Upper lobe of left lung (tissue), 6 donors: ENCODE results near the gene BAAT. TPM values are rescaled to one million over a fixed set of nuclear protein-coding genes. Genes with fewer than 3 reads are reported as not detected.
A peak's percentile ranks its signal among the peaks of the same experiment; 100 is the strongest.

Experiments used
- ATAC-seq, 2 donors: fragments of 200-7000 bp; cut with Tn5 transposase; one replicate each; pipeline ENCODE4 v1.9.1; 2022; ENCODE audit warnings: mild to moderate bottlenecking in 2 of 2, moderate library complexity in 2 of 2; ENCODE audit not compliant: low FRiP score in 2 of 2
- DNase-seq, 2 donors: peaks; one replicate each; pipeline ENCODE4 v3.0.0-alpha.2; 2019 to 2020
- H3K27ac ChIP-seq, 4 donors: fragments of 200-600 bp; sonication (generic); one replicate each; pipeline ENCODE4 v1.5.1; 2016 to 2019
- H3K27me3 ChIP-seq, 4 donors: fragments of 200-600 bp; sonication (generic); one replicate each; pipeline ENCODE4 v1.5.1; 2017 to 2019
- H3K36me3 ChIP-seq, 4 donors: fragments of 200-600 bp; sonication (generic); one replicate each; pipeline ENCODE4 v1.5.1; 2016 to 2019
- H3K4me1 ChIP-seq, 4 donors: fragments of 200-600 bp; sonication (generic); one replicate each; pipeline ENCODE4 v1.5.1; 2018 to 2019
- H3K4me3 ChIP-seq, 4 donors: fragments of 200-600 bp; sonication (generic); one replicate each; pipeline ENCODE4 v1.5.1; 2017 to 2019; ENCODE audit warnings: mild to moderate bottlenecking in 2 of 4, moderate library complexity in 1 of 4
- H3K9me3 ChIP-seq, 4 donors: fragments of 200-600 bp; sonication (generic); one replicate each; pipeline ENCODE4 v1.5.1; 2018 to 2019
- CTCF ChIP-seq, 6 experiments: fragments of 450-650 bp in 4 of 6; fragments of 200-600 bp in 2 of 6; sonication (generic) in 2 of 6; IDR thresholded peaks; one replicate each; pipeline ENCODE4 v1.5.1; 2016 to 2019; ENCODE audit warnings: antibody characterized with exemption in 6 of 6
- EP300 ChIP-seq, 4 donors: sonication (generic); formaldehyde crosslinking; IDR thresholded peaks; one replicate each; pipeline ENCODE4 v1.5.1; 2017; ENCODE audit warnings: antibody characterized with exemption in 4 of 4, control low read depth in 2 of 4
- POLR2A ChIP-seq, 4 donors: fragments of 450-650 bp; IDR thresholded peaks; one replicate each; pipeline ENCODE4 v1.5.1; 2016 to 2017; ENCODE audit warnings: antibody characterized with exemption in 4 of 4, mild to moderate bottlenecking in 2 of 4
- POLR2AphosphoS5 ChIP-seq, 2 donors: sonication (generic); formaldehyde crosslinking; IDR thresholded peaks; one replicate each; pipeline ENCODE4 v1.5.1; 2017; ENCODE audit warnings: antibody characterized with exemption in 2 of 2
- WGBS, 2 donors: methylation state at CpG; one replicate each; pipeline ENCODE4 v1.1.5; 2017 to 2018; 5-methylcytosine and 5-hydroxymethylcytosine counted together
- total RNA-seq, 6 donors: library from RNA; depleted of rRNA in 4 of 6; stranded (reverse); fragments of >200 nt in 4 of 6; gene quantifications; one replicate each; pipeline versions ENCODE4 v1.1.0 to v1.2.1, GENCODE V29; 2016 to 2021
- donor health status: DM: no; HTN: no; CAD: no; lungs with moderate emphysema.
- donor health status: DM: no; HTN: yes; CAD: no; lungs with severe emphysema.

BAAT gene
- total RNA-seq, 6 donors from 2014 or later: 1.7 to 3.3 TPM; not detected in 4

- WGBS, 2 donors: 97 to 100% methylated on average over 4 of the region's 4 CpGs
- peaks cover 91 to 99% (median 95%) of the 10 kb centered on the region in 4 donors for H3K9me3 ChIP-seq
- no peak for TF ChIP-seq POLR2AphosphoS5 (IDR thresholded peaks at IDR 0.05)
- no peak for TF ChIP-seq CTCF (IDR thresholded peaks at IDR 0.05)
- no peak for TF ChIP-seq POLR2A (IDR thresholded peaks at IDR 0.05)
- TF ChIP-seq EP300 (IDR thresholded peaks at IDR 0.05): no peak
- H3K27ac ChIP-seq: no peak overlapping the region
- DNase-seq (no peak), ATAC-seq (no peak)
- no peak overlapping the region for H3K4me3 ChIP-seq
- no peaks in the 10 kb centered on the region for H3K27me3 ChIP-seq
- peaks cover 38 to 57% (median 52%) of the 10 kb centered on the region in 4 donors for H3K36me3 ChIP-seq
- no peaks in the 10 kb centered on the region for H3K4me1 ChIP-seq
These were observed 24.3 kb upstream of the BAAT start for GRCh38 chr9:101409079-101409477.

- H3K4me3 ChIP-seq: no peak overlapping the region
- WGBS, 2 donors: 96 to 97% methylated on average over 5 of the region's 5 CpGs
- no peak for TF ChIP-seq POLR2AphosphoS5 (IDR thresholded peaks at IDR 0.05)
- no peak for TF ChIP-seq EP300 (IDR thresholded peaks at IDR 0.05)
- TF ChIP-seq CTCF (IDR thresholded peaks at IDR 0.05): no peak
- TF ChIP-seq POLR2A (IDR thresholded peaks at IDR 0.05): no peak
- no peaks in the 10 kb centered on the region for H3K4me1 ChIP-seq
- H3K9me3 ChIP-seq: peaks cover 88 to 100% (median 95%) of the 10 kb centered on the region in 4 donors
- DNase-seq (no peak), ATAC-seq (no peak)
- H3K27ac ChIP-seq: no peak overlapping the region
- no peaks in the 10 kb centered on the region for H3K27me3 ChIP-seq
- peaks cover 43 to 63% (median 58%) of the 10 kb centered on the region in 4 donors for H3K36me3 ChIP-seq
These were observed 23.7 kb upstream of the BAAT start for GRCh38 chr9:101408374-101409078.

- Histone ChIP-seq H3K4me3 (no peak overlapping the region), H3K9me3 (peaks cover 44 to 55% (median 53%) of the 10 kb centered on the region in 4 donors), H3K27me3 (no peaks in the 10 kb centered on the region), H3K36me3 (peaks cover 52 to 86% (median 80%) of the 10 kb centered on the region in 4 donors), H3K4me1 (peaks cover 14 to 20% (median 17%) of the 10 kb centered on the region in 4 donors), H3K27ac (no peak overlapping the region)
- DNase-seq (no peak), ATAC-seq (no peak)
- TF ChIP-seq POLR2A (IDR thresholded peaks at IDR 0.05): no peak
- WGBS, 2 donors: 96 to 97% methylated on average over 9 of the region's 9 CpGs
These were observed 18.9 kb upstream of the BAAT start for GRCh38 chr9:101403516-101404285.

- H3K4me3 ChIP-seq: peak overlapping the region in 3 of 4 donors; percentile 55 to 86 (median 78)
- peak overlapping the region in 3 of 4 donors; percentile 88 to 93 (median 92) for H3K27ac ChIP-seq
- ATAC-seq: no peak
- peaks cover 28 to 50% (median 46%) of the 10 kb centered on the region in 4 donors for H3K36me3 ChIP-seq
- 37 to 39% methylated on average over 5 of the region's 5 CpGs for WGBS, 2 donors
- H3K27me3 ChIP-seq: no peaks in the 10 kb centered on the region
- H3K4me1 ChIP-seq: peaks cover 24 to 37% (median 35%) of the 10 kb centered on the region in 4 donors
- peaks cover 11 to 21% (median 17%) of the 10 kb centered on the region in 4 donors for H3K9me3 ChIP-seq
- TF ChIP-seq POLR2A (IDR thresholded peaks at IDR 0.05) (no peak), EP300 (IDR thresholded peaks at IDR 0.05) (no peak), POLR2AphosphoS5 (IDR thresholded peaks at IDR 0.05) (no peak), CTCF (IDR thresholded peaks at IDR 0.05) (no peak)
- no peak for DNase-seq
These were observed 15.3 kb upstream of the BAAT start for GRCh38 chr9:101400120-101400519.

- Histone ChIP-seq H3K4me1 (peaks cover 24 to 37% (median 35%) of the 10 kb centered on the region in 4 donors), H3K27me3 (no peaks in the 10 kb centered on the region), H3K27ac (peak overlapping the region; percentile 88 to 95 (median 92)), H3K9me3 (peaks cover 7 to 17% (median 14%) of the 10 kb centered on the region in 4 donors), H3K36me3 (peaks cover 23 to 45% (median 41%) of the 10 kb centered on the region in 4 donors), H3K4me3 (peak overlapping the region; percentile 54 to 86 (median 66))
- no peak for DNase-seq
- WGBS, 2 donors: 4 to 8% methylated on average over 2 of the region's 2 CpGs
- ATAC-seq: no peak
- TF ChIP-seq POLR2AphosphoS5 (IDR thresholded peaks at IDR 0.05) (no peak), EP300 (IDR thresholded peaks at IDR 0.05) (no peak), POLR2A (IDR thresholded peaks at IDR 0.05) (no peak), CTCF (IDR thresholded peaks at IDR 0.05) (no peak)
These were observed 14.8 kb upstream of the BAAT start for GRCh38 chr9:101399643-101399970.
